Ramos (cell line): ENCODE results near the gene GRIK4.
"Not testable (repeated sequence)": the region's sequence is repeated elsewhere in the genome, so short reads cannot be mapped to it uniquely, and the experiment has no call there.

Experiments
- in situ Hi-C: fragments of 300-500 bp; cut with MboI; formaldehyde crosslinking; loops from one replicate; pipeline ENCODE4 v1.14.3; 2022; ENCODE audit warnings: low sequenced_read_pairs; ENCODE audit not compliant: unreplicated experiment

Gene GRIK4

GRCh38 chr11:120595557-120595956 is 84.0 kb downstream of the GRIK4 start:
- in situ Hi-C loops = no loop called here

GRCh38 chr11:120597250-120598215 is 86.0 kb downstream of the GRIK4 start:
- in situ Hi-C loops = no loop called here

- in situ Hi-C loops = no loop called here
These were observed 87.1 kb downstream of the GRIK4 start for GRCh38 chr11:120598517-120599257.

- in situ Hi-C loops = no loop called here
These were observed 88.4 kb downstream of the GRIK4 start for GRCh38 chr11:120599816-120600420.

- in situ Hi-C loops = no loop called here
These were observed 90.0 kb downstream of the GRIK4 start for GRCh38 chr11:120601536-120601935.

- in situ Hi-C loops = no loop called here
These were observed 91.5 kb downstream of the GRIK4 start for GRCh38 chr11:120603071-120603470.

GRCh38 chr11:120605469-120605868 is 93.9 kb downstream of the GRIK4 start:
- in situ Hi-C loops = no loop called here

- in situ Hi-C loops = no loop called here
These were observed 94.9 kb downstream of the GRIK4 start for GRCh38 chr11:120606211-120607010.

- in situ Hi-C loops = no loop called here
These were observed 96.5 kb downstream of the GRIK4 start for GRCh38 chr11:120608061-120608460.

GRCh38 chr11:120608760-120609211 is 97.2 kb downstream of the GRIK4 start:
- in situ Hi-C loops = no loop called here

- in situ Hi-C loops = no loop called here
These were observed 98.6 kb downstream of the GRIK4 start for GRCh38 chr11:120610111-120610510.

GRCh38 chr11:120611581-120611980 is 100.0 kb downstream of the GRIK4 start:
- in situ Hi-C loops = no loop called here

- in situ Hi-C loops = no loop called here
These were observed 101.1 kb downstream of the GRIK4 start for GRCh38 chr11:120612513-120613263.

- in situ Hi-C loops = no loop called here
These were observed 102.0 kb downstream of the GRIK4 start for GRCh38 chr11:120613264-120614226.

- in situ Hi-C loops = no loop called here
These were observed 103.8 kb downstream of the GRIK4 start for GRCh38 chr11:120615391-120615790.

GRCh38 chr11:120618399-120618798 is 106.9 kb downstream of the GRIK4 start:
- in situ Hi-C loops = no loop called here

- in situ Hi-C loops = no loop called here
These were observed 110.8 kb downstream of the GRIK4 start for GRCh38 chr11:120622189-120622875.

- in situ Hi-C loops = not testable (repeated sequence)
These were observed 113.4 kb downstream of the GRIK4 start for GRCh38 chr11:120624992-120625391.
